GM12891 (cell line): ENCODE measurements around the gene BPI.
"Not testable (repeated sequence)": the region's sequence is repeated elsewhere in the genome, so short reads cannot be mapped to it uniquely, and the experiment has no call there.

Experiments
- DNase-seq: peaks from one replicate; pipeline ENCODE4 v3.0.0; 2011; ENCODE audit warnings: low spot score; ENCODE audit not compliant: insufficient read length
- FAIRE-seq: peaks from 2 replicates; lab custom pipeline; 2011; peaks lifted over from hg19 to GRCh38; lab: Jason Lieb, UNC
- PAX5 ChIP-seq: IDR thresholded peaks from 2 replicates; pipeline ENCODE4 v1.6.1; 2011; ENCODE audit warnings: low read length, moderate library complexity, mild to moderate bottlenecking; ENCODE audit not compliant: insufficient read depth, severe bottlenecking
- POLR2A ChIP-seq: IDR thresholded peaks from 2 replicates; pipeline ENCODE4 v1.6.1; 2011; ENCODE audit warnings: low read depth, low read length, control low read depth
- POLR2AphosphoS5 ChIP-seq: IDR thresholded peaks from 2 replicates; pipeline ENCODE4 v1.6.1; 2011; ENCODE audit warnings: low read depth, low read length, control low read depth
- POU2F2 ChIP-seq: IDR thresholded peaks from 2 replicates; pipeline ENCODE4 v1.6.1; 2011; ENCODE audit warnings: low read depth, mild to moderate bottlenecking, control low read depth, low read length, moderate library complexity
- SPI1 ChIP-seq: IDR thresholded peaks from 2 replicates; pipeline ENCODE4 v1.6.1; 2011; ENCODE audit warnings: low read depth, low read length, control low read depth
- TAF1 ChIP-seq: IDR thresholded peaks from 2 replicates; pipeline ENCODE4 v1.6.1; 2011; ENCODE audit warnings: low read depth, low read length, control low read depth

Gene BPI

GRCh38 chr20:38308047-38308438, 4.1 kb downstream of the BPI start:
- FAIRE-seq (no peak), DNase-seq (no peak)
- TF ChIP-seq TAF1 (no peak), POLR2AphosphoS5 (no peak), SPI1 (no peak), POLR2A (no peak), PAX5 (no peak), POU2F2 (no peak)

- FAIRE-seq (no peak), DNase-seq (no peak)
- no peak for TF ChIP-seq TAF1
- TF ChIP-seq PAX5: no peak
- no peak for TF ChIP-seq POLR2A
- TF ChIP-seq POLR2AphosphoS5: no peak
- TF ChIP-seq POU2F2: no peak
- TF ChIP-seq SPI1: no peak
Measured at GRCh38 chr20:38308447-38308846, 4.5 kb downstream of the BPI start.

GRCh38 chr20:38311091-38311490, 7.1 kb downstream of the BPI start:
- no peak for FAIRE-seq
- DNase-seq: no peak
- TF ChIP-seq POU2F2: no peak
- TF ChIP-seq TAF1: no peak
- no peak for TF ChIP-seq SPI1
- TF ChIP-seq POLR2A: no peak
- TF ChIP-seq POLR2AphosphoS5: no peak
- TF ChIP-seq PAX5: no peak

- FAIRE-seq (no peak), DNase-seq (no peak)
- TF ChIP-seq POLR2AphosphoS5 (no peak), POLR2A (no peak), SPI1 (no peak), PAX5 (no peak)
Measured at GRCh38 chr20:38311491-38311890, 7.5 kb downstream of the BPI start.

- DNase-seq (no peak), FAIRE-seq (no peak)
- TF ChIP-seq POLR2A (no peak), PAX5 (no peak), SPI1 (no peak), POU2F2 (no peak), POLR2AphosphoS5 (no peak), TAF1 (no peak)
Measured at GRCh38 chr20:38313676-38314075, 9.7 kb downstream of the BPI start.

GRCh38 chr20:38314350-38314749, 10.4 kb downstream of the BPI start:
- DNase-seq, FAIRE-seq: not testable (repeated sequence)

GRCh38 chr20:38315290-38315966, 11.5 kb downstream of the BPI start:
- FAIRE-seq (no peak), DNase-seq (no peak)
- TF ChIP-seq TAF1 (no peak), POU2F2 (no peak), POLR2AphosphoS5 (no peak), PAX5 (no peak), POLR2A (no peak), SPI1 (no peak)

GRCh38 chr20:38316341-38316740, 12.4 kb downstream of the BPI start:
- FAIRE-seq: no peak
- DNase-seq: no peak
- TF ChIP-seq SPI1 (no peak), POU2F2 (no peak), POLR2A (no peak), POLR2AphosphoS5 (no peak)

- no peak for DNase-seq
- no peak for TF ChIP-seq PAX5
- no peak for FAIRE-seq
Measured at GRCh38 chr20:38317422-38317821, 13.5 kb downstream of the BPI start.

GRCh38 chr20:38320221-38320620, 16.3 kb downstream of the BPI start:
- TF ChIP-seq POLR2AphosphoS5 (no peak), POLR2A (no peak), SPI1 (no peak), PAX5 (no peak), POU2F2 (no peak)
- DNase-seq (no peak), FAIRE-seq (no peak)
